GM21381 (cell line): ENCODE results near the gene USP7.

Experiments used
- ATAC-seq: cut with Tn5 transposase; IDR thresholded peaks from one replicate; pipeline ENCODE4 v1.9.1; 2021; ENCODE audit warnings: mild to moderate bottlenecking, moderate library complexity; ENCODE audit not compliant: unreplicated experiment

USP7 gene

DNA sequence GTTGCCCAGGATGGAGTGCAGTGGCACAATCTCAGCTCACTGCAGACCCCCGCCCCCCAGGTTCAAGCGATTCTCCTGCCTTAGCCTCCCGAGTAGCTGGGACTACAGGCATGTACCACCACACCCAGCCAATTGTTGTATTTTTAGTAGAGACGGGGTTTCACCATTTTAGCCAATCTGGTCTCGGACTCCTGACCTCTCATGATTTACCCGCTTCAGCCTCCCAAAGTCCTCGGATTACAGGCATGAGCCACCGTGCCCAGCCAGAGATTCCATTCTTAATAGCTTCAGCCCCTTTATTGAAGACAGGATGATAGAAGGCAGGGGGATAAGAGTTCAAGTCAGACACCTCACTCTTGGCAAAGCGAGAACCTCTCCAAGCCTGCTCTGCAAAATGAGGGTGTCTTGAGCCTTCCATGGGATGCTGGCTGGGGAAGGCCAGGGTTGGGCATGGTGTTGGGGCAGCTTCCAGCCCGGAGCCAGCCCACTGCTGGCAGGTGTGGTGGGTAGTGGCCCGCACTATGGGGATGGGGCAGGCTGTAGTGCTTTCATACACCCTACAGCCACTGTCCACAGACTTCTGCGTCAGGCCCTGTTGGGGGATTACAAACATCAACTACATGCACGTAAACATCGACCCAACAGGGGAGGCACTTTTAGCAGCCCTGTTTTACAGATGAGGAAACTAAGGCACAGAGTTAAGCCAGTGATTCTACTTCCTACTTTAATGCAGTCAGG is 98.4 kb downstream of the USP7 start:
- ATAC-seq: no peak

DNA sequence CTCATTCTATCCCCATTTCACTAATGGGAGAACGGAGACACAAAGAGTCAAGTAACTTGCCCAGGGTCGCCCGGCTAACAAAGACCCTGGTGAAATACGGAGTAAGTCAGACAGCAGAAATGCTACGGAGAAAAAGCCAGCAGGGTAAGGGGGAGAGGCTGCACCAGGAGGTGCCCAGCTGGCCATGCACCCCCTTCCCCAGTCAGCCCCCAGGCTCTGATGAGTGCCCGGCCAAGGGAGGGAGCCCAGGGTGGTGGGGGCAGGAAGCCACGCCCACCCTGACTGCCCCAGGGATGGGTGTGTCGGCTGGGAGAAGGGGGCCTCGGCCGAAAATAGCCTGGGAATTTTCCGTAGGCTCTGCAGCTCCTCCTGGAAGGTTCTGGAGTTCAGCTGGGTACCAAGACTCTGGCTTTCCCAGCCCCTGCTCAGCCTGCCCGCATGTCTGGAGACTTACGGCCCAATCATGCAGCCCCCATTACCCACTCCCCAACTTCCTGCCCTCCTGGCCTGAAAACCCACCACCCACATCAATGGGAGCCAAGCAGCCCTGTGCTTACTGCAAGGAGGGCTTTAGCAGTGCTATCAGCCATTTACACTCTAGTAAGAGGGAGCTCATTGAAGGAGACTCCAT is 99.1 kb downstream of the USP7 start:
- no peak for ATAC-seq

DNA sequence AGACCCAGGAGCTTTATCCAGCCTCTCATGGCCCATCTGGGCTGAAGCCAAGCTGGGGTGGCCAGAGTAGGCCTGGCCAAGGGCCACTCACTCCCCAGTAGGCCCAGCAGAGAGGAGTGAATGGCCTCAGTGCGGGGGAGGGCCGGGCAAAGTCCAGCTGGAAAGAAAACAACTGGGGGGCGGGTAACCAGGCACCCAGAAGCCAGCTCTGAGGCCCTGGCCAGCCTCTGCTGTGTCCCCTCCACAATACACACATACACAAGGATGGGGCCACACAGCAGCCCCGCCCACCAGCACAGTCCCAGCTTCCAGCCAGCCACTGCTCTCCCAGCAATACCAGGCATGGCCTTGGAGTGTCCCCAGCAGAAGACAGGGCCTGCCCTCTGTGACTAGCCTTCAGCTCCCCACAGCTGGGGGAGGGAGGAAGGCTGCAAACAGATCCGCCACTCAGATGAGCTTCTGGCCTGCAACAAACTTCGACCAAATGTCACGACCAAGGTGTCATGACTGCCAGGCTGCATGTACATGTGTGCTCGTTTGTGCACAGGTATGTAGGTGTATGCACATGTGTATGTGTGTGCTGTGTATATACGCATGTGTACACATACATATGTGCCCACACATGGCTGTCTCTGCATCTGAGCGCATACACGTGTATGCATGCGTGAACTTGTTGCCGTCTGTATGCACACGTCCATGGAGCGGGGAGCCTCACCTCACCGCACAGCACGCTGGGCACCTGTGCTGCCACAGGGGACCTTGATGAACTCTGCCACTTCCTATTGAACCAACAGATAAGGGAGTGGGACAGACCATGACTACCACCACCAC is 99.9 kb downstream of the USP7 start:
- ATAC-seq: no peak

DNA sequence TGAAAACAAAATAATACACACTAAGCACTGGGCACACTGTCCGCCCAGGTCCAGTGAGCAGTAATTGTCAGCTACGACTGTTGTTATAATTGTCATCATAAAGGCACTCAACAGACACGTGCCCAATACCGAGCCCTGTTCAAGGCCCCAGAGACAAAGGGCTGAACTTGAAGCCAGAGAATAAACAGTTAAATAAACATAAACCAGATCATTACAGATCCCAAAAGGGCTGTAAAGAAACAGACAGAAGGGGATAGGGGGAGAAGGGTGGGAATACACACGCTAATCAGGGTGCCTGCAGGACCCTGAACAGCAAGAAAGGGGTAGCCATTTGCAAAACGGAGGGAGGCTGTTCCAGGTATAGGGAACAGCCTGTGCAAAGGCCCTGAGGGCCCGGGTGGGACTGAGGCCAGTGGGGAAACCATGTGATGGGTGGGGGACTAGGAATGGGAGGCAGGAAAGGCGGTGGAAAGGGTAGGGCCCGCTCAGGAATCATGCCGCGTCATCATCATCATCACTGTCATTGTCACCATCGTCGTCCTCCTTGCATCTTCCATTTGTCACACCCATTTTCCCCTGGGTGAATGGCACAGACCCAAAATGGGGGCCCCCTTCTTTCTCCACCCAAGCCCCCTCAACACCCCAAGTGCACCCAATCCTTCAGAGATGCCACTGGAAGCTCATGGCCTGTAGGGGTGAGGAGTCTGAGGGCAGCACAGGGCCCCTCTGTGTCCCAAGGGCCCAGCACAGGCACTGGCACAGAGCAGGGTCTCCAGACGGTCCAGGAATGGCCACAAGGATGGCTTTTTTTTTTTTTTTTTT is 101.2 kb downstream of the USP7 start:
- ATAC-seq: no peak

DNA sequence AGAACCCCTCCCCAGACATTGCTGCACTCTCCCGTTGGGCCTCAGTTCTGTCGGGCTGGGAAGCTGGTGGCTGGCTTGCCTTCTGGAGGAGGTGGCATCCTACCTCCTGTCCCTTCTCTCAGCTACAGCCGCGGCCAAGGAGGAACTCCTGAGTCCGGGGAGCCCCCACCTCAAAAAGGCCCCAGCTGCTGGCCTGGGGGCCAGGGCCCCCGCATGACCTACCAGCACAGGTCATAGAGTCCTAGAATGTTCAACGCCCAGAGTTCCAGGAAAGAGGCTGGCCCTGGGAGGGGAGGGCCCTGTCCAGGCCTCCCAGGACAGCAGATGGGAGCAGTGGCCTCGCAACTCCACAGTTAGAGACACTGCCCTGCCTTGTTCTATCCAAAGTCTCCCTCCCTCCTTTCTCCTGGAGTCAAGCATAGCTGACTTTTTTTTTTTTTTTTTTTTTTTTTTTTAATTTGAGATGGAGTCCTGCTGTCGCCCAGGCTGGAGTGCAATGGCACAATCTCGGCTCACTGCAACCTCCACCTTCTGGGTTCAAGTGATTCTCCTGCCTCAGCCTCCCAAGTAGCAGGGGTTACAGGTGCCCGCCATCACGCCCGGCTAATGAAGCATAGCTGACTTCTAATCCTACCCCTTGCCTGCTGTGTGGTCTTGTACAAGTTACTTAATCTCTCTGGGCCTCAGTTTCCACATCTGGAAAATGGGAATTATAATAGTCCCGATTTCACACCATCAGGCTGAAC is 102.0 kb downstream of the USP7 start:
- no peak for ATAC-seq

DNA sequence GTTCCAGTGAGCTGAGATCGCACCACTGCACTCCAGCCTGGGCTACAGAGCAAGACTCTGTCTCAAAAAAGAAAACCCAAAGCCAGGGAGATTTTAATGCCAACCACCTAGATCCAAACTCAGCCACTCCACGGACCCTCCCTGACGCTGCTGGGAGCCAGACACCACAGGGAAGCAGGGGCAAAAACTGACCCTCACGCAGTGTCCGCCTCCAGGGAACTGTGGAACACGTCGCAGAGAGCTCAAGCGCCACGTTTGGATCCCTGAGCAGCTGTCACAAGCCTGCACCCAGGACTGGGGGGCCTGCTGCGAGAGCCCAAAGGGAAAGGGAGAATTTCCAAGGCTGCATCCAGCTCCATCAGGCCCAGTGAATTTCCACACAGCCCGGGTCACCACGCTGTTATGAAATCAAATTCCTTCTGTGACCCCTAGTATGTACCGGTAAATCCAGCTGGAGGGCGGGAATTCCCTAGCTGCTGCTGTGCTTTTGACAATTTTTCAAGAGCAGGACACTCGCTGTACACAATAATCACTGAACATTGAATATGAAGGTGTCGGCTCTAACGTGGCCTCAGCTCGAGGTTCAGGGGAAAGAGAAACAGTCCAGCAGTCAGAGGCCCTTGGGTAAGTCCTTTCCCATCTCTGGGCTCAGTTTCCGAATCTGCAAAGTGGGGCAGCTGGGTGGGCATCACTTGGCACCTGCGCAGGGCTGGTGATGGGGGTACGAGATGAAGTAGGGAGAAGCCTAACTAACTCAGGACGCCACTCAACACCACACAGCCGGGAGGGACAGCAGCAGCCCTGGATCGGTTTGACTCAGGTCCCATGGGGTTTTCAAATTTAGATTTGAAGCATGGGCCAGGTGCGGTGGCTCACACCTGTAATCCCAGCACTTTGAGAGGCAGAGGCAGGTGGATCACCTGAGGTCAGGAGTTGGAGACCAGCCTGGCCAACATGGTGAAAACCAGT is 103.5 kb downstream of the USP7 start:
- no peak for ATAC-seq

DNA sequence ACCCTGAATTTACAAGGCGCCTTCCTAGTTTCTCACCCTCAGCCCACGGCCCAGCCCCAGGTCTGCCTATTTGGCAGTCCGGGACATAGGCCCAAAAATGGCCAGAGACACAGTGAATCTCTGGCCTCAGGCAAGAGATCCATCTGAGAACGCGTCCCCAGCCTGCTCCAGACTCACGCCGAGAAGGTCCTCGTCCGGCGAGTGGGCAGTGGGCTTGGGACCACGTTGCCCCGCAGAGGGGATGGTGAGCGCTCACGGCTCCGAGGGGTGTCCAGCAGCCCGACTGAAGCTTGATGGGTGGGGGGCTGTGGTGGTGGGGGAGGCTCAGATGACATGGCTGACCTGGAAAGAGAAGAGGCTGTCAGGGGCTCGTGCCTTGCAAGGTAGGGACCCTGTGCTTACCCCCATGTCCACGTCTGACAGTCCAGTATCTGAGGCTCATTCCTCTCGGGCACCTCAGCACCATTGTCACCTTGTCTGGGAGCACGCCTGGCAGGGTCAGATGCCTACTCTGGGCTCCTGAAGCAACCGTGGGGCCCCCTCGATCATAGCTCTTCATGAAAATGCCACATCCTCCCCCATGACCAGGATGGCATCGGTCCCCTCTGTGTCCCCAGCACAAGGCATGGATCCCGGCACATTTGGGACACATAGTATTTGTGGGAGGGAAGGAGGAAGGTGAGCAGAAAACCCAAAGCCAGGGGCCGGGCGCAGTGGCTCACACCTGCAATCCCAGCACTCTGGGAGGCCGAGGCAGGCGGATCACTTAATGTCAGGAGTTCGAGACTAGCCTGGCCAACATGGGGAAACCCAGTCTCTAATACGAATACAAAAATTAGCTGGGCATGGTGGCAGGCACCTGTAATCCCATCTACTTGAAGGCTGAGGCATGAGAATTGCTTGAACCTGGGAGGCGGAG is 104.5 kb downstream of the USP7 start:
- ATAC-seq: no peak

DNA sequence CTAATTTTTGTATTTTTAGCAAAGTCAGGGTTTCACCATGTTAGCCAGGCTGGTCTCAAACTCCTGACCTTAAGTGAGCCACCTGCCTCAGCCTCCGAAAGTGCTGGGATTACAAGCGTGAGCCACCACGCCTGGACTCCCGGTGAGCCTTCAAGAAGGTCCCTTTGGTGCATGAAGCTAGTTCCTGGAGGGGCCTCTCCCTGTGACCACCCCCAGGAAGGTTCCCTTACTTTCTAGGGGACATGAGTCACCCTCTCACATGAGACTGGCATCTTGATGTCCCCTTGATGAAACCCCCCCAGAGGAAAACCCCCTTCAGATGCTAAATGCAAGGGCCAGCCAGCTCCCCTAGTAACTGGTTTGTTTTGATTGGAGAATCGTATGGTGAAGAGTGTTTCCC is 107.7 kb downstream of the USP7 start:
- ATAC-seq: no peak

DNA sequence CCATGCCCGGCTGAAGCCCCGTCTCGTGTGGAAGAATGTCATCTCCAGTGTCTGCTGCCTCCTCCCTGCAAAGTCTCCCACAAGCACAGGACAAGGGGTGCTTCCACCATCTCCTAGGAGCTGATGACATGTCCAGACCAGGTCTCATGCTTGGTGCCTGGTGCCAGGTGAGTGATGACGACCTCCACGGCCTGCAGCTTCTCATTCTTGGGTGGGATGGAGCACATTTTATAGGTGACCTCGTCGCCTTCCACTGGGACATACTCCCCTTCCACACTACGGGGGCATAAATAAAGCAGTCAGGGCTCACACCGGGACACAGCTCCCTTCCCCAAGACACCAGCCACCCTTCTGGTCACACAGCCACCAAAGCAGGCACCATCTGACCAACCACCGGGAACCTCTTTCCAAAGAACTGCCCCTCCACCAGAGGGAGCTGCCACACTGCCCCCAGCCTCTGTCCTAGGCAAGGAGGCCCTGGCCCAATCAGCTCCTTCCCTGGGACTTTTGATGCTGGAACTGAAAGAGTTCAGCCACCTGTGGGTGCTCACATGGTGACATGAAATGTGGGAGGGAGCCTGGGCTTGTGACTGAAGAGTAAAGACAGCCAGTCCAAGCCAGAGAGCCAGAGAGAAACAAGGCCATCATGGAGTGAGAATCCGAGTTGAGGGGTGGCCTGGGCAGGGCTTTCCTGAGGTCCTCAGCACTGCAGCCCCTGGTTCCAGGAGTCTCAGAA is 108.5 kb downstream of the USP7 start:
- no peak for ATAC-seq

DNA sequence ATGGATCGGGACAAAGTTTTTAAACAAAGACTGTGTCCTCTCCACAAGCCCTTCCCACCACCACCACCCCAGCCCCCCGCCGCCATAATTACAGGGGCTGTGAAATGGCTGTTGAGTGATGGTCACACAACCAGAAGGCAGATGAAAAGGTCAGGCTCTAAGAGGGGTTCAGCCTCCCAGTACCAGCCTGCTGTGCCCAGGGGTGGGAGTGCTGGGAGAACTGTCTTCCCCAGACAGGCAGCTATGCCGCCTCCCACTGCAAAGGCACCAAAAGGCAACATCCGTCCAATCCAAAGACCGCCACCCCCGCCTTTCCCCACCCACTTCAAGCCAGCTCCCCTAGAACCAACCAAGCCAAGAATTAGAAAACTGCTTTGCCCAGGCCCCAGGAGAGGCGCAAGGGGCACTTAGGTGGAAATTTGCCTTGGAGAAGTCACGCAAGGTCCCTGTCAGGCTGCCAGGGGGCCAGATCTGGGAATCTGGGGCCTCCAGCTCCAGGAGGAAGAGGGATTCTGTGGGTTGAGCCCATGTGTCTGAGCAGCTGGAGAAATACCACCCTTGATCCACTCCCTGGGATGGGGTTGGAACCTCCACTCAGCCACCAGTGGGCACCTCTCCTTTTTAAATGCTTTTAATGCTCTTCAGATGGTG is 109.3 kb downstream of the USP7 start:
- ATAC-seq: no peak

DNA sequence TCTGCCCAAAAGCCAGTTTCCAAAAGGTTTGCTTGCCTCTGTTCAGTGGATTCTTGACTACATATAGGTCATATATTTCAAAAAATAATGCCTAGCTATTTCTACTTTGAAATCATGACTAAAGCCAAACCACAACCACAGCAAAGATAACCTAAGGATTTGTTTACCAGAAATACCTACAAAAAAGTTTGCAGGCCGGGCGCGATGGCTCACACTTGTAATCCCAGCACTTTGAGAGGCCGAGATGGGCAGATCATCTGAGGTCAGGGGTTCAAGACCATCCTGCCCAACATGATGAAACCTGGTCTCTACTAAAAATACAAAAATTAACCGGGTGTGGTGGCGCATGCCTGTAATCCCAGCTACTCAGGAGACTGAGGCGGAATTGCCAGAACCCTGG is 110.1 kb downstream of the USP7 start:
- ATAC-seq: no peak

DNA sequence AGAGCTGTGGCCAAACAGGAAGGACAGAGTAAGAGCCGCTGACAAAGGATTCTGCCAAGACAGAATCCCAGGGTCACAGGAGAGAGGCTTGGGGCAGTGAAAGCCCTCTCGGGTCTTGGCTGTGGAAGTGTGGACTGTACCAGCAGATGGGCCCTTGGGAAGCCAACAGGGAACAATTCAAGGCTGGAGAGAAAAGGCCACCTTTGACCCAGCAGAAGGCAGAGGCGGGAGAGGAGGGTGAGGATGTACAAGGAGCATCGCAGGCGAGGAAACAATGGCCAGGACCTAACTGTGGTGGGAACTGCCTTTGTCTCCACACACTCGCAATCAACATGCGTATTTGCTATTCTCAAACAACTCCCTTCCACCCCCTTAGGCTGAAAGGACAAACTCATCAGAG is 110.6 kb downstream of the USP7 start:
- ATAC-seq: no peak

DNA sequence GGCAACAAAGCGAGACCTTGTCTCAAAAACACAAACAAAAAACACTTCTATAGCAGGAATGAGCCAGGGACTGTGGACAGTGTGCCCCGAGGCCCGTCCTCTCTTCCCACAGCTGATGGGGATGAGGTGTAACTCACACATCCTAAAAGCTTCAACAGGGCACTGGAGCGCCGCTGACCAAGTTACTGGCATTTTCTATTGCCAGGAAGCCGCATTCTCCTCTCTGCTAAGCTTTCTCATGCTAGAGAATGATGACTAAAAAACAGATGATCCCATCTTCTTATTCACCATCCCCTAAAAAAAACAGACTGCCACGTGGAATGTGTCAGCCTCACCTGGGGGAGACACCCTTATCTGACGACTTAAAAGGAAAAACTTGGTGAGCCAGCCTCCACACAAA is 111.2 kb downstream of the USP7 start:
- ATAC-seq: no peak

DNA sequence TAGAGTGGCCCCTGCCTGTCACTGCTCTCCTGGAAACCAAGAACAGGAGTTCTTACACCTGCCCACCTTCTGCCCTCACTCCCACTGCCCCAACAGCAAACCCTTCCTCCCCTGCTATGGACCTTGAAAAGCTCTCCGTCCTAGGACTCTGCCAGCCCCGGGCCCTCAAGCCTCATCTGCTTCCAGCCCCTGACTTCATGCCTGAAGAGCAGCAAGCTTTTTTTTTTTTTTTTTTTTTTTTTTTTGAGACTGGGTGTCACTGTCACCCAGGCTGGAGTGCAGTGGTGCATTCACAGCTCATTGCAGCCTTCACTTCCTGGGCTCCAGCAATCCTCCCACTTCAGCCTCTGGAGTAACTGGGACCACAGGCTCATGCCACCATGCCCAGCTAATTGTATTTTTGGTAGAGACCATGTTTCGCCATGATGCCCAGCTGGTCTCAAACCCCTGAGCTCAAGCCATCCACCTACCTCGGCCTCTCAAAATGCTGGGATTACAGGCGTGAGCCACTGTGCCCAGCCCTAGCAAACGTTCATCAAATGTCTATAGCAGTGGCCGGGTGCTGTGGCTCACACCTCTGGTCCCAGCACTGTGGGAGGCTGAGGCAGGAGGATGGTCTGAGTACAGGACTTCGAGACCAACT is 111.8 kb downstream of the USP7 start:
- ATAC-seq: no peak

DNA sequence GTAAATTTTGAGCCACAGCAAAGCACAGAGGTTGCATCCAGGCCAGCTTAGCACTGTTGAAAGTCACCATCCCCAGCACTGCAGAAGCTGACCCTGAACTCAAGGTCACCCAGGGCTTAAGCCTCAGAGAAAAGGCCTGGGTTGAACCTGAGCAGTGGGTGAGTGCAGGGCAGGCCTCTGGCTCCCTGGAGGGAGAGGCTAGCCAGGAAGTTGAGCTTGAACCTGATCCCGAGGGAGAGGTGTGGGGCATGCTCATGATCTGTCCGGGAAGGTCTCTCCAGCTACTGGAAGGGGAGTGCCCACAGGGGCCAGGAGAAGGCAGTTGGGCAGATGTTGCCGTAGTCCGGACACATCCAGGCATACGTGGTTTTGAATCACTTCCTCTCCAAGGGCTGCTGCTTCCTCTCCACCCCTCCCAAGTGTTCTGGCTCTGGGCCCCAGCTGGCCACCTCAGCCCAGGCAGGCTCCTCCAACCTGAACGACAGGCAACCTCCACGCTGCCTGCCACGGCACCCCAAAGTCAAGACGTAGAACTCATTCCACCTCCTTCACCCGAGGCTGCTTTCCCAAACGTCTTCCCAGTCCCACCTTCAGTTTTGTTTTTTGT is 113.3 kb downstream of the USP7 start:
- no peak for ATAC-seq

DNA sequence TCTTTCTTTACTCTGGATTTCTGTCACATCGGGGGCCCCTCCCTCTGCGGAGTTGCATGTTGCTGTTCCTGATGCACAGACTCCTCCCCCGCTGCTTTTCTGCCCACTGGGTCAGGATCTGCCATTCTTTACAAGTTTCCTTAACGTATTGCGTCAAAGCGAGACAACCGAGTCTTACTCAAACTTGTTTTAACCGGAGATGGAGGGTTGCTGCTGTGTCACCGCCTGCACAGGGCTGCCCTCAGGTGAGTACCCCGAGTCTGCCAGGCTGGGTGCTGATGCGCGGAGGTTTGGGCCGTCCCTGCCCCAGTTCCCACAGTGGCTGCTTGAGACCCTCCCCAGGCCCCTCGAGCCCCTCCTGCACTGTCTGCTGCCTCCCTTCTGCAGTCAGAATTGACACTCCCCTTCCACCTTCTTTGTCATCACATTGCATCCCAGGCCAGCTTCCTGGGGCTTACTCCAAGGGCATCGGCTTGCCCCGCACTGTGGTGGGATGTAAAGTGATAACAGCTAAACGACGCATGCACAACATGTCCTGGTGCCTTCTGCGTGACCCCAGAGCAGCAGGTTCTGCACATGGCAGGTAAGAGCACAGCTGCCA is 114.2 kb downstream of the USP7 start:
- no peak for ATAC-seq
